GM20431 (cell line): ENCODE data around the gene CHM.
"Not testable (repeated sequence)": the region's sequence is repeated elsewhere in the genome, so short reads cannot be mapped to it uniquely, and the experiment has no call there.

Experiments used
- in situ Hi-C: fragments of 300-500 bp; cut with MseI, MboI; formaldehyde crosslinking; loops from one replicate; pipeline ENCODE4 v1.15.0; 2020; ENCODE audit warnings: low sequenced_read_pairs; ENCODE audit not compliant: unreplicated experiment

CHM gene

GRCh38 chrX:86002076-86002896, 45.1 kb downstream of the CHM start:
- in situ Hi-C loops = no loop called here

- in situ Hi-C loops = no loop called here
Observed at GRCh38 chrX:85998954-85999353, 48.4 kb downstream of the CHM start.

DNA sequence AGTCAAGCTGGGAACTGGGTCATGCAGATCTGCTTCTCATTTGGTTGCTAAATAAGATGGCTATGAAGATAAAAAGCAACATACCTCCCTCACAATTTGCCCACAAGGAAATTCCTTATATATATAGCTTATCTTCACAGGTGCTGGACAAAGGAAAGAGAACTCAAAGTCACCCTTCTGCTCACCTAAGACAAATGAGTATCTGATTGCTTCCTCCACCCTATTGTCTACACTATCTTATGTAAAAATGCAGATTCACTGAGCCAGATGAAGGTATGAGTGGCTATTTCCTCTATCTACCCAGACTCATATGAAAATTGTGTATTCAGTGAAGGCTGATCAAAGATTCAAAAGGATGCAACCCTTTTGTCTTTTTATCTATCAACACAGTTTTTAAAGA, 50.8 kb downstream of the CHM start:
- in situ Hi-C loops = no loop called here

DNA sequence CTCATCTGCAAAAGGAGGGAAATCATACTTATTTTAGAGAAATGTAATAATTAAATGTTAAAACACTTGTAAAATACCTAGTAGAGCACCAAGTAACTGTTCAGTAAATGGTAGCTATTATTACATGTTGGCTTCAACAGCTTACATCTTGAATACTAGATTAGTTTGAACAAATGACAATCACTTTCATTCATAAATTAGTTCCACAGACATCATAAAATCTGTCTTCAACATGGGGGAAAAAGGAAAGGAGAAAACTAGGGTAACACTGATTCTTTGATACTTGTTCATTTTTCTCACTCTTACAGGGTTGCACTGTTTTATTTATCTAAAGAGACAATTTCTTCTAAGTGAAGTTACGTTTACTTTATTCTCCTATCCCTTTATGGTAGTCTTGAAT, 51.7 kb downstream of the CHM start:
- in situ Hi-C loops = no loop called here

DNA sequence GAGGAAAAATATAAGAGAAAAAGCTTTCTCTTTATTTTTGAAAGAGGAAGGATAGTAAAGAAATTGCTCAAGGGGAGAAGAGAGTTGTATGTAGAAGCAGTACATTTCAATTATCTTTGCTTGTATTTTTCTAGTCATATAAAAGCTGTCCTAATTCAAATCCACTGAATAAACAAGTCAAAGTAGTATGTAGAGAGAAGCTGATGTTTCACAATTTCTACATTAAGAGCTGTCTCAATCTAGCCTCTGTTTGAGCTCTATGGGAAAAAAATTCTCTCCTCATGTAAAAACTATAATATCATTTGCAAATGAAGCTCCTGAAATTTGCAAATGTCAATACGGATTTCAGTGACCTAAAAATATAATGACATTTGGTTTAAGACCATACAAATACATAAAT, 52.6 kb downstream of the CHM start:
- in situ Hi-C loops = no loop called here

DNA sequence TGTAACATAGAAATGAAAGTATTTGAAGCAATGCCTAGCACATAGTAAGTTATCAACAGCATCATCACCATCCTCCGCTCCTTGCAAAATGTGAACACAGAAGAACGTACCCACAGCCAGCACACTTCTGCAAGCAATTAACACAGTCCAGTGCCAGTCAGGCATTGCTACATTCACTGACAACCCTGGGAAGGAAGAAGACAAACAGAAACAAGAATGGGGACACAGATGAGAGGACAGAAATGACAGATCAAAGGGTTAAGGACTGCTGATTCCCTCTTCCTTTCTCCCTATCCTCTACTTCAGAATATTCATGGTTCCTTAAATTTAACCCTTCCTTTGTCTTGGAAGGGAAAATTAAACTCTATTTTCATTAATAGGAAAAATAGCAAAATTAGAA, 53.1 kb downstream of the CHM start:
- in situ Hi-C loops = no loop called here

DNA sequence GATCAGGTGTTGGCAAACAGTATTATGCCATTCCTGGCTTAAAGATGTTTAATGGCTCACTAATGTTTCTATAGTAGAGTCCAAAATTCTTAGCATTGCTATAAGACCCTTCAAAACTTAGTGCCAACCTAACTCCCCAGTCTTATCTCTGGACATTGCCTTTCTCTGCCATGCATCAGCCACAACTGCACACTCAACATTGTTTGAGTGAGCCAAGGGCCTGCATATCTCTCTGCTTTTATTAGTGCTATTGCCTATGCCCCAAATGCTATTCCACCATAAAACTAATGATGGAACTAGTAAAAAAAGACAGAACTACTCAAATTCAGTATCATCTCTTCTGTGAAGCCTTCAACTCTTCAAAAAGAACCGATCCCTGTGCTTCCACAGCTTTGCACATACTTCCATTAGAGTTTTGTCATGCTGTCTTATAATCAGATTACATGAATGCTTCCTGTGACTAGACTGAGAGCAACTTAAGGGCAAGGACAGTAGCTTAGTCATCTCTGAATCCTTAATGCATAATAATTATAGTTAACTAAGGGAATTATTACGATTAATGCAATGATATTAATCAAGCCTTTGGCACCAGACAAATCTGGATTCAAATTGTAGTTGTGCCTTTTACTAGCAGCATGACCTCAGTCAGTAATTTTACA, 53.7 kb downstream of the CHM start:
- in situ Hi-C loops = no loop called here

DNA sequence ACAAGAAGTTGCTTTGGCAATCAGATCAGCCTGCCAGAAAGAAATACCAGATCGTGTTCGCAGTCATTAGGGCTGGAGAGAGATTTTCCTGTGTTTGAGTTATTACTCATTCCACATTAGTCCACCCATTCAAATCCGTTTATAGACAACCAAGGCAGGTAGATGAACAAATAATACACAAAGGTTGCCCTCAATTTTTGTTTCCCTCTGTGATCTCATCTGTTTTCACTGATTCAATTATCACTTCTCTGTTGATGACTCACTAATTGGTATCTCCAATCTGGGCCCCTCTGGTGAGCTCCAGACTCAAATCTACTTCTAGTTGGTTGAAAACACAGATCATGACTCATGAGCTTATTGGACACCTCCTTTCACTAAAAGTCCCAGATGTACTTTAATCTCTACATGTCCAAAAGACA, 54.5 kb downstream of the CHM start:
- in situ Hi-C loops = no loop called here

GRCh38 chrX:85988353-85988752, 59.0 kb downstream of the CHM start:
- in situ Hi-C loops = no loop called here

DNA sequence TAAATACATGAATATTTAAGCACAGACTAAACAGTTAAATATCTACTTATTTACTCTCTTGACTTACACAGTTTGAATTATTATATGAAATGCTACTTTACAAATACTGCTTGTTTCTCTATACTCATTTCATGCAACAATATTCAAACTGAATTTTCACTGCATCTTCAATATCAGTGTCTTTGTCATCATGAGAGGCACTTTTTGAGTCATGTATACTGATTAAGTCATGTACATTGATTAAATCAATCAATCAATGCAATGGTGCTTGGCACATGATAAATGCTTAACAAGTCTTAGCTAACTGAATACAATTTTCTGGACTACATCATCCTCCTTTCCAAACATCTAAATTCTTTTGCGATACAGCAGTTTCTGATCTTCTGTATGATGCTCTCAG, 67.1 kb downstream of the CHM start:
- in situ Hi-C loops = no loop called here

GRCh38 chrX:85977218-85977617, 70.1 kb downstream of the CHM start:
- in situ Hi-C loops = no loop called here

DNA sequence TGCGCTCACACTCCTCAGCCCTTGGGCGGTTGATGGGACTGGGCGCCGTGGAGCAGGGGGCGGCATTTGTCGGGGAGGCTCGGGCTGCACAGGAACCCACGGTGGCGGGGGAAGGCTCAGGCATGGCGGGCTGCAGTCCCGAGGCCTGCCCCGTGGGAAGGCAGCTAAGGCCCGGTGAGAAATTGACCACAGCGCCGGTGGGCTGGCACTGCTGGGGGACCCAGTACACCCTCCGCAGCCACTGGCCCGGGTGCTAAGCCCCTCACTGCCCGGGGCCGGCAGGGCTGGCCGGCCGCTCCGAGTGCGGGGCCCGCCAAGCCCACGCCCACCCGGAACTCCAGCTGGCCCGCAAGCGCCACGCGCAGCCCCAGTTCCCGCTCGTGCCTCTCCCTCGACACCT, 75.0 kb downstream of the CHM start:
- in situ Hi-C loops = loop anchor here (25.0 kb wide), 1 partner anchor 90 kb away; no protein-coding TSS in a partner anchor

DNA sequence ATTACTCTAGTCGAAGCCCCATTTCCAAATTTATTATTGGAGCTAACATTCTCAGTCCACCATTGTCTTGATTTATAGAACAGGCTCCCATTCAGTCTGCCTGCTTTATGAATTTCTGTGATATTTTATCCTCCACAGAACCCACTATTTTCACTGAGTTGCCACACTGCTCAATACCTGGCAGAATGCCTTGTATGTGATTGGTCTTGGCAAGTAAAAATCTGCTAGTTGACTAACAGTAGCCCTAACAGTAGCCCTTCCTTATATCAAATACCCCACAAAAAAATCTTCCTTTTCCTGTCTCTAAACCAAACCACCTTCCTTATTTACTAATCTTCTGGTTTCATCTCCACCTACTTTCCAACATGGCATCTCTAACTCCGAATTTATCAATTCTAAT, 82.6 kb downstream of the CHM start:
- in situ Hi-C loops = loop anchor here (25.0 kb wide), 1 partner anchor 98 kb away; no protein-coding TSS in a partner anchor

DNA sequence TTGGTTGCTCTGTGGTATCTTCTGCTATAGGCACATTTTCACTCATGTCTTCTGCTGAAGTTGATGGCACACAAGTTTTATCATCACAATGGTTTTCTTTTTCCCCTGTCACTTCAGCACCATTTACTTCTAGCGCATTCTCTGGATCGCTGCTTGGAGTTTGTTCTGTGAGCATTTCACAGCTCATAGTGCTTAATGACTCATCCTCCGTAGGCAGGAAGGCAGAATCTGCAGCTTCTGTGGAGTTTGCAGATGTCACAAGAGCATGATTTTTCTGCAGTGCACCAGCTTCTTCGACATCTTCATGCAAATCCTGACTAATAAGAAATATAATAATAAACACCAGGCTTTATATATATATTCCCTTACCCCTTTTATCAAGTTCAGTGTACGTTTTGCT, 83.6 kb downstream of the CHM start:
- in situ Hi-C loops = loop anchor here (25.0 kb wide), 1 partner anchor 99 kb away; no protein-coding TSS in a partner anchor

GRCh38 chrX:85955510-85955909, 91.8 kb downstream of the CHM start:
- in situ Hi-C loops = loop anchor here (25.0 kb wide), 1 partner anchor 107 kb away; no protein-coding TSS in a partner anchor

GRCh38 chrX:85944751-85945150, 102.6 kb downstream of the CHM start:
- in situ Hi-C loops = not testable (repeated sequence)

- in situ Hi-C loops = no loop called here
Observed at GRCh38 chrX:85941275-85941674, 106.1 kb downstream of the CHM start.

DNA sequence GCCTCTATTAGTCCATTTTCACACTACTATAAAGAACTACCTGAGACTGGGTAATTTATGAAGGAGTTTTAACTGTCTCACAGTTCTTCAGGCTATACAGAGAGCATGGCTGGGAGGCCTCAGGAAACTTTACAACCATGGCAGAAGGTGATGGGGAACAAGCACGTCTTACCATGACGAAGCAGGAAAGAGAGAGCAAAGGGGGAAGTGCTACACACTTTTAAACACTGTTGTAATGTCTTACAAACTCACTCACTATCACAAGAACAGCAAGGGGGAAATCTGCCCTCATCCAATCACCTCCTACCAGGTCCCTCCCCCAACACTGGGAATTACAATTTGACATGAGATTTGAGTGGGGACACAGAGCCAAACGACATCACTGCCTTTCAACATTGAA, 107.4 kb downstream of the CHM start:
- in situ Hi-C loops = not testable (repeated sequence)

- in situ Hi-C loops = not testable (repeated sequence)
Observed at GRCh38 chrX:85934399-85934798, 113.0 kb downstream of the CHM start.

DNA sequence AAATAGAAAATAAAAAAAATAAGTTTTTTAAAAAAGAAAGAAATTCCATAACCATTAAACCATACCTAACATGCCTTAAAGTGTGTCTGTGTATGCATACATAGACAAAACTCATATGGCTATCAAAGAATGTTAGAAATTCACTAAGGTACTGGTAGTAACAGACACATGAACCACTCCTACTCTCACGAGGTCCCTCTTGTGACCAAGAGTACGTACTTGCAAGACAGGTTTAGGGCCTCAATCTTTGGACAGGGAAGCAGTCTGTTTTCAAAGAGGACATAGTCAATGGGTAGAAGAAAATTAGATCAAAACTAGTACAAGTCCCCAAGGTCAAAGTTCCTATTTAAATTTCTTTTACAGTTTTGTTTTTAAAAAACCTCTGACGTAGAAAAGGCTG, 117.3 kb downstream of the CHM start:
- in situ Hi-C loops = no loop called here

- in situ Hi-C loops = no loop called here
Observed at GRCh38 chrX:85928606-85929005, 118.8 kb downstream of the CHM start.
